Sciatic nerve (tissue), 2 donors: Measurements from ENCODE around the gene SVBP. TPM values are rescaled to one million over a fixed set of nuclear protein-coding genes. Genes with fewer than 3 reads are reported as not detected.

Source experiments
- ATAC-seq: fragments of 200-7000 bp; cut with Tn5 transposase; one replicate; pipeline ENCODE4 v1.9.1; 2020; ENCODE audit warnings: mild to moderate bottlenecking, moderate library complexity
- DNase-seq: peaks from one replicate; pipeline ENCODE4 v3.0.0-alpha.2; 2020; ENCODE audit warnings: low spot score
- intact Hi-C: fragments of 100-400 bp; cut with DNase I; formaldehyde crosslinking; loops from one replicate; pipeline ENCODE4 v1.14.2; 2022
- total RNA-seq: library from RNA; stranded (reverse); fragmentation: NEBNext Ultra II Directional; extraction: Animal tissue kit (Norgen Biotek cat#: 25700); gene quantifications from one replicate; pipeline ENCODE4 v1.2.1, GENCODE V29; 2021
- donor health status: DM: no; HTN: no; CAD: no.
- donor health status: DM: no; HTN: no; CAD: no.

SVBP gene
- total RNA-seq, 1 donor from 2014 or later = 36.6 TPM

DNA sequence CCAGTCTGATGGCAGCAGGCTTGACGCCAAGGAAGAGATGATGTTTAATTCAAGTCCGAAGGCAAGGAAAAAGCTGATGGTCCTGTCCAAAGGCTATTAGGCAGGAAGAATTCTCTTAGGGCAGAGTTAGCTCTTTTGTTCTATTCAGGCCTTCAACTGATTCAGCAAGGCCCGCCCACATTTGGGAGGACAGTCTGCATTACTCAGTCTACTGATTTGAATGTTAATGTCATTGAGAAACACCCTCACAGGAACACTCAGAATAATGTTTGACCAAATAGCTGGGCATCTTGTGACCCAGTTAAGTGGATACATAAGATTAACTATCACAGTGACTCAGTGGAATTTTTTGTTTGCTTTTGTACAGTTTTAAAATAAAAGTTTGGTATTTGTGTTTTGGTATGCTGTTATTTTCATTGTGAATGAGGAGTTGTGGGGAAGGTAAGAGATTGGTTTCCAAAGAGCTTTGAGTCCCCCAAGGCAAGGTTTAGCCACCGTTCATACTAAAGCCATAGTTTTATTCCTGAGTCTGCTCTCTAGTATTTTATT, 27.5 kb upstream of the SVBP start:
- ATAC-seq = no peak
- no peak for DNase-seq
- intact Hi-C loops = no loop called here

DNA sequence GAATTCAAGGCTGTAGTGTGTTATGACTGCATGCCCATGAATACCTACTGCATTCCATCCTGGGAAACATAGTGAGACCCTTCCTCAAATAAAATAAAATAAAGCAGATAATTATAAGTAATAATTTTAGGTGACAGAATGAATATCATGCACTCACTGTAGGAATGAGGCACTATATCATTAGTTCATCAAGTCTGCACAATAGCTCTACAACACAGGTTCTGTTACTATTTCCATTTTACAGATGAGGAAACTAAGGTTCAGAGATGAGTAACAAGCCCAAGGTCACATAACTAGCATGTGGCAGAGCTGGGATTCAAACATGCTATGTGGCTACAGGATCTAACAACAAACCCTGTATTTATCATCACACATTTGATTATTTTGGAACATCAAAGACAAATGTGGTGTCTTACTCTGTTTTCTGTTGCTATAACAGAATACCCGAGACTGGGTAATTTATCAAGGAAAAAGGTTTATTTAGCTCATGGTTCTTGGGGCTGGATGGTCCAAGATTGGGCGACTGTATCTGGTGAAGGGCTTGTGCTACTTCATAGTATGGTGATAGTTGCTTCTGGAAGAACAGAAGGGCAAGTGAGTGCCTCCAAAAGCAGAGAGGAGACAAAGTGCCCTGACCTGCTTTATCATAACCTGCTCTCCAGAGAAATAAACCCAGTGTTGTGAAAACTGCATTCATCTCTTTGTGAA, 24.4 kb upstream of the SVBP start:
- DNase-seq (no peak), ATAC-seq (no peak)
- intact Hi-C loops = no loop called here

DNA sequence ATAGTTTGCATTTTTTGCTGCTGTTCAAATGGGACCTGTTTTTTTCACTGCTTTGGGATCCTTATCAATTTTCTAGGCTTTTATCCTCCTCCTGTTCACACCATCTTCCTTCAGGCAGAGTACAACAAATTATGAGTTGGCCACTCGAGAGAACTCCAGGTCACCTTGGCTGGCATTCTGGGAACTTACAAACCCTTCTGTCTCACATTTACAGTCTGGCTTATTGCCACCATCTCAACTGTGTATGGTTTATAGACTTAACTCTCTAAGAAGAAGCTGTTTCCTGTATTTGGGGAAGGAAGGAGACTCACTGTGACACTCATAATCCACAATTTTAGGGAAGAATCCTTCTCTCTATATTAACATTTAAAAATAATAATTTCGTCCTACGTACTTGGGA, 23.8 kb upstream of the SVBP start:
- ATAC-seq = no peak
- intact Hi-C loops = no loop called here

DNA sequence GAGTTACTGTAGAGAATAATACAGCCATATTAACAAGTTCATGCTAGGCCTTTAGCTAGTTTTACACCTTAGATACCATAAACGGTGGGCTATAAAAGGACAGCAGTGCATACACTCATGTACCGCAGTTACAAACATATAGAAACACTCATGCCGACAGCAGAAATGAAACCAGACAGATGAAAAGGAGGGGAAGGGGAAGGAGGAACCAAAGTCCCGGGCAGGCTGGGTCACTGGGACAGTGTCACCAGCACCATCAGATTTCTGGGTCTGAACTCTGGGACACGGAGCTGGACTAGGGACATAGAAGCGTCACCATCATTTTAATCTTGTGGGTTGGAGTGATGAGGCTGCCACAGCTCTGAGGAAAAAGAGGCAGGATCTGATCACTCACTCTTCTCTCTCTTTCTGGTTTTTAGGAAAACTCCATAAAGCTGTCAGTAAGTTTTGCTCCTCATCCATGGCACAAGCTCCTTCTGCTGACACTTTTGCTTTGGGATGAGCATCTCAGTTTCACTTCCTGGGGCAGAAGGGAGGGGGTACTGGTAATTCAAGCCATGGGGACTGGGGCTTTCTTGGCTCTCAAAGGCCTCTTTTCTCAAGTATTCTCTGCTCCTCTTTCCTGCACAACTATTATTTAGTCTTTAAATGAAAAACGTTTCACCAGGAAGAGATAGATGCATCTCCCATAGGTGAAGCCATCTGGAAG, 21.4 kb upstream of the SVBP start:
- ATAC-seq = peak; percentile 58
- no peak for DNase-seq
- intact Hi-C loops = no loop called here

More for the DNA sequence above, 23.8 kb upstream of the SVBP start:
- no peak for DNase-seq

DNA sequence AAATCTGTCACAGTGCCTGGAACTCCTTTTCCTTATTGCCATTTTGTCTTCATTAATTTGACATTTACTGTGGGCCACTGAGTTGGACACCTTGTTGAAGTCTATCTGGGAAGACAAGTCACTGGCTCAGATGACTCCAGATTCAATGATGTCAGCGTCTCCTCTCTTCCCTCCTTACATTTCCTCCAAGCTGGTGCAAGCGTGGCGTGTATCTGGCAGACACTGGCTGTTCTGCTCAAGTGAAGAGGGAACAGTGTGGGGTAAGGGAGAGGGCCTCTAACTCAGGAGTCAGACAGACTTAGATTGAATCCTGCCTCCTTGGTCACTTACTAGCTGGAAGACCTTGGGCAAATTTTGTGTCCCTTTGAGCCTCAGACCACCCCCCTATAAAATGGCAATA, 20.5 kb upstream of the SVBP start:
- intact Hi-C loops = no loop called here
- DNase-seq (no peak), ATAC-seq (peak; percentile 52)

DNA sequence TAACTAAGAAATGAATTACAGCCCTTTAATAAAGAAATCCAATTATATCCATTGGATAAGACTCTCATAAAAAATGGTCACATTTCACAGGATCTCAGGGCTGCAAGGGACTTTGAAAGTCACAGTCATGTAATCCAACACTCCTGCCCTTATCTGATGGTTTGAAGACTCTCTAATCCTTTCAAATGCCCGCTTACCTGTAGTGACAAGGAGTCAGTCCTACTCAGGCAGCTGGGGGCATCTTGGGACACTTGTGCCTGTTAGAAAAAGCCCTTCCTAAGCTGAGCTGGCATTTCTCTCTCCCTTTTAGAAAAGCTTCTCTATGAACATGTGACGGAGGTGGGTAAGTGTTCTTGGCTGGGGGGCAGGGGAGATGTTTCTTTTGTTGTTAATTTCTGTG, 18.2 kb upstream of the SVBP start:
- intact Hi-C loops = no loop called here
- no peak for DNase-seq
- ATAC-seq = no peak

DNA sequence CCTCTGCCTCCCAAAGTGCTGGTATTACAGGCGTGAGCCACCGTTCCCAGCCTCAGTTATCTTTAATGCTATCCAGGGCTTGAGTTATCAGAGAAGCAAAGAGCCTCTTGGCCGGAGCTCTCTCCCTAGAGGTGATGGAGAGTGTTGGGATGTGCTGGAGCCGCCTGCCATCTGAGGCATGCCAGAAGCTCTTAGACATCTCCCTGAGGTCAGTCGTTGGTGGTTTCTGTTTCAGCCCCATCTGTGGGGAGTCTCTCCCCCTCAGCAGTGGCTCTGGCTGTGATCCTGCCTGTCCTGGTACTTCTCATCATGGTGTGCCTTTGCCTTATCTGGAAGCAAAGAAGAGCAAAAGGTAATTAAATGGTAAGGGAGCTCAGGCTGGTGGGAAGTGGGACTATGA, 17.6 kb upstream of the SVBP start:
- intact Hi-C loops = no loop called here
- DNase-seq = no peak
- no peak for ATAC-seq

DNA sequence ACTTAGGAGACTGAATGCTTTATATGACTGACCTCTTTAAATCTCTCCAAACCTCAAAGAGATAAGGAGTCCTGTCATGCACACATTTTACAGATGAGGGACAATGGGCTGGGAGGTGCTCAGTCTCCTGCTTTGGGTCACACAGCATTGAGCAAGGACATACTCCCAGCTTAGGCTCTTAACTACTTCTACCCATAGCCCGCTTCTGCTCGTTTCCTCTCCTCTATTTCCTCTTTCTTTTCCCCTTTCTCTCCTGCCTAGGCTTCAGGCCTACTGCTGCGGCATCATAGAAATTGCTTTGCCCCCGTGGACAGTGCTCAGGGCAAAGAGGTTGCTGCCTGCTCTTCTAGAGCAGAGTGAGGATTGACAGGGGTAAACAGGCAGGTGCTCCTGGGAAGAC, 16.8 kb upstream of the SVBP start:
- intact Hi-C loops = no loop called here
- ATAC-seq (no peak), DNase-seq (no peak)

DNA sequence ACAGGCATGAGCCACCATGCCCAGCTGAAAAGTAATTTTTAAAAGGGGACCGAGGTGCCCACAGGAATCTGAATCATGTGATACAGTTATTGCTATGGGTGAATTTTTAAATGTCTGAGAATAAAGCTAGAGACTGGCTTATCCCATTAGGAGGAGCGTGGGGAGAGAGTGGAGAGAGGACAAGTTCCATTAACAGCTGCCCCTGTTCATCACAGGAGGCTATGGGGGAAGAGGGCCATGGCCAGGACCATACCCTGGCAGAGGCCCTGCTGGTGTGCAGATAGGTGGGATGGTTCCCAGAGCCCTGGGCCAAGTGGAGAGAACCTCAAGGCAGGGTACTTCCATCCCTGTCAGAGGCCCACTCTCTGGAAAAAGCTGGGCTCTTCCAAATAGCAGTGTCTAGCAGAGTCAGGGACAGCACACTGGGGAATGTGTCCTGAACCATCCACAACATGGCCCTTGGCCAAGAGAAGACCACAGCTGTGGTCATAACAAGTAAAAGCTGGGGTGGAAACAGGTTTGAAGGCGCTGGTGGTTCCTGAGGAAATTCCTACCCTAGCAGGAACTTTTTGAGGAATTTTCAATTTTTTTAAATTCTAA, 15.5 kb upstream of the SVBP start:
- DNase-seq (no peak), ATAC-seq (no peak)
- intact Hi-C loops = no loop called here

DNA sequence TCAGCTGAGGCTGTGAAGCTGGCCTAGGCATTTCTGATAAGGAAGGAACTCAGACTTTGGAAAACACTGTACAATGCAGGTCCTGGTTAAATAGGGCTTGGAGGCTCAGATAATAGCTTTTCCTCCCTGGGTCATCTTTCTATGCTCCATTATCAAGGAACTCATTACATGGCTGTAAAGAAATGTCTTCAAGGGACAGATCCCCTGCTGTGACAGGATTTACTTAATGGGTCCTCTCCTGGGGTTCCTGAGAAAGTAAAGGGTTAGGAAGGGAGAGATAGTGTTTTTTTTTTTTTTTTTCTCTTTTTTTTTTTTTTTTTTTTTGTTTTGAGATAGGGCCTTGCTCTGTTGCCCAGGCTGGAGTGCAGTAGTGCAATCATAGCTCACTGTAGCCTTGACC, 14.1 kb upstream of the SVBP start:
- DNase-seq = no peak
- intact Hi-C loops = no loop called here
- ATAC-seq = no peak

DNA sequence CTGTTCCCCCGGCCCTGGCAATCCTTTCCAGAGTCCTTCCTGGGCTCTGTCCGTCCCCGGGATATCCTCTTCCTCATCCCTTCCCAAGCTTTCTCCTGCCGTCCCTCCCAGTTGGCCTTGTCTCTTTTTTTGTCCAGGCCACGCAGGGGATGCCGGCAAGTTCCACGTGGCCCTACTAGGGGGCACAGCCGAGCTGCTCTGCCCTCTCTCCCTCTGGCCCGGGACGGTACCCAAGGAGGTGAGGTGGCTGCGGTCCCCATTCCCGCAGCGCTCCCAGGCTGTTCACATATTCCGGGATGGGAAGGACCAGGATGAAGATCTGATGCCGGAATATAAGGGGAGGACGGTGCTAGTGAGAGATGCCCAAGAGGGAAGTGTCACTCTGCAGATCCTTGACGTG, 13.4 kb upstream of the SVBP start:
- ATAC-seq (no peak), DNase-seq (no peak)
- intact Hi-C loops = no loop called here

DNA sequence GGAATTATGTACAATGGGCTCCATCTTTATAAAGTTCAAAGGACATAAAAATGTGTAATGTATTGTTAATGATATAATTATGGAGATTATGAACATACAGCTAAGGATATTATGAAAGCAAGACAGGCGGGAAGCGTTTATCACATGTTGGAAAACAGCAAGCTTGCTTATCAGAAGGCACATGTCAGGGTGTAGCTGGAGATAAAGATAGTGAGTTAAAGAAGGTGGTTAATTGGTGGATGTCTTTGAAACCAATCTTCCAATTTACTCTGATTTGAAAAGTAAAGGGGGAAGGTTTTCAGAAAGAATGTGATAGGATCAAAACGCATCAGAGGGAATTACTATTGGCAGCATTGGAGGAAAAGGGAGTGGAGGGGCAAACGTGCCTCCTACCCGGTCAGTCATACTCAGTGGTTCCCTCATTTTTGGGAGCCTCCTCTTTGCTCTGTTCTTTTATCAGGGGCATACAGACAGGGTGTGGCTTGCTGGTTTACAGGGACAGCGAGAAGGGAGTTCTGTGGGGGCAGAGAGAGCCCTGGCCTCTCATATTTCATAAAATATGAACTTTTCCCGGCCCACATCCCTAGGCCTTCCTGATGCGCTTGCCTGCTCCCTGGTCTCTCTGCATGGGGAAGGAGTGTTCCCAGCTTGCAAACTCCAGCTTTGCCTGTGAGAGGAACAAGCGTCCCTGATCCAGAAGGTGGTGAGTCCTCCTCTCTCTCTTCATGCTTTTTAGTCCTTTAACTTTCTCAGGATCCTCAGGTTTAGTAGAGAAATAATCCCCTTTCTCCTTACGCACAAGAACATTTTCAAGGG, 8.0 kb upstream of the SVBP start:
- intact Hi-C loops = no loop called here
- DNase-seq = no peak
- ATAC-seq = no peak

DNA sequence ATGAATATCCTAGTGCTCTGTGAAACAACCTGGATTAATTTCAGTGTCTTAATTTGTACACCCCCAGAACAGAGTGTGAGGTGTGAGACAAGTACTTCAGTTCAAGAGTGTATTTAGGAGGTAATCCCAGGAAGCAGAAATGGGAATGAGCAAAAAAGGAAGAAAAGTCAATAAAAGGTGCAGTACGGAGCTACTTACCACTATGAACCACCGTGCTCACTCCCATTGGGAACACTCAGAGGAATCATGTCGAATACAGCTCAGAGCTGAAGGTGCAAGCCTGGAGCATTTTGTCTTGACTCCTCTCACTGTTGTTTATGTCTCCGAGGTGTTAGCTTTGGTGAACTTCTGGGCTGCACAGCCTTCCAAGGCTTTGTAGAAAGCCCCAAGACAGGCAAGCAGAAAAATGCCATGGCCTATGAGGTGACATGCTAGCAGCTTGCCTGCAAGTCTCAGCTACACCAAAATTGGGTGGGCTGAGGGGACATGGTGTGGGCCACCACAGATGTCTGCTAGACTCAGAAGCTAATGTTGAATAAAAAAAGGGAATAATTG, 7.4 kb upstream of the SVBP start:
- no peak for DNase-seq
- peak; percentile 23 for ATAC-seq

DNA sequence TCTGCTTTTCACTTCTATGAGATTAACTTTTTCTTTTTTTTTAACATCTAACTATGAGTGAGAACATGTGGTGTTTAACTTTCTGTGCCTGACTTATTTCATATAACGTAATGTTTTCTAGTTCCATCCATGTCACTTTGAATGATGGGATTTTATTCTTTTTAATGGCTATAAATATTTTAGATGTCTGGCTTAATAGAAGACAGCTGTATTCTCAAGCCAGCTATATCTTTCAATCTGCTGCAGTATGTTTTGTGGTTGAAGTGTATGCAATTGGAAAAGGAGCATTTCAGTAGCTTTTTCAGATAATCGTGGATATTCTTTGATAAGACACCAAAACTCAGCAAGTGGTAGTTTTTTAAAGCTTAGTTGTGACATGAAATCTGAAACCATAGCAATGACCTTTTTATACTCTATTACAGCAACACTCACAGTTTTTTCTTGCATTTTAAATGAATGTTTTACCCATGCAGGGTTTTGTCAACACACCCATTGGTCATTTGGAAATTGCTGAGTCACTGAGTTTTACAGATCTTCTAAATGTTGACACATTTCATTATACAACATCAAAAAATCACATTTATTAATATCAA, 5.7 kb upstream of the SVBP start:
- intact Hi-C loops = no loop called here
- DNase-seq (no peak), ATAC-seq (peak; percentile 73)

More for the DNA sequence above, 7.4 kb upstream of the SVBP start:
- intact Hi-C loops = no loop called here

DNA sequence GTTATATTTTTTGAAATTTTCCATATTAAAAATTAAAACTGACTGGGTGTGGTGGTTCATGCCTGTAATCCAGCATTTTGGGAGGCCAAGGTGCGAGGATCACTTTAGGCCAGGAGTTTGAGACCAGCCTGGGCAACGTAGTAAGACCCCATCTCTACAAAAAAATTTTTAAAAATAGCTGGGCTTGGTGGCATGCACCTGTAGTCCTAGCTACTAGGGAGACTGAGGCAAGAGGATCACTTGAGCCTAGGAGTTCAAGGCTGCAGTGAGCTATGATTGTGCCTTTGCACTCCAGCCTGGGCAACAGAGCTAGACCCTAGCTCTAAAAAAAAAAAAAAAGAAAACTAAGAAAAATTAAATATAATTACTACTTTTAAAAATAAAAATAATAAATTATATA, 4.5 kb upstream of the SVBP start:
- intact Hi-C loops = no loop called here
- DNase-seq (no peak), ATAC-seq (no peak)

DNA sequence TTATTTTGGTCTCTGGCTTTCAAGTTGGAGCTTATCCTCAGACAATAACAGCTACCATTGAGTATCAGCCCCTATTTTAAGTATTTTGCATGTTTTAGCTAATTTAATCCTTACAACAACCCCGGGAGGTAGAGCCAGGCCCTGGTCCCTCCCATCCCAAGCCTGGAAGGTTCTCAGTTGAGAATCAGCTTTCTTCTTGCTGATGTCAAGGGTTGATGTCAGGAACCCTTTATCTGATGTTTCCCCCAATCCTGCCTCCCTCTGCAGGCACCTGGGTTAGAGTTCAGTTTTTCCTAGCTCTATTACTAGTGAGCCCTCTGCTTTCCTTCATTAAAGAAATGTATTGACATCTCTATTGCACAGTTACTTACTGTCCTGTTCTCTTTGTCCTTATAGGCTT, 3.6 kb upstream of the SVBP start:
- no peak for ATAC-seq
- no peak for DNase-seq
- intact Hi-C loops = no loop called here

DNA sequence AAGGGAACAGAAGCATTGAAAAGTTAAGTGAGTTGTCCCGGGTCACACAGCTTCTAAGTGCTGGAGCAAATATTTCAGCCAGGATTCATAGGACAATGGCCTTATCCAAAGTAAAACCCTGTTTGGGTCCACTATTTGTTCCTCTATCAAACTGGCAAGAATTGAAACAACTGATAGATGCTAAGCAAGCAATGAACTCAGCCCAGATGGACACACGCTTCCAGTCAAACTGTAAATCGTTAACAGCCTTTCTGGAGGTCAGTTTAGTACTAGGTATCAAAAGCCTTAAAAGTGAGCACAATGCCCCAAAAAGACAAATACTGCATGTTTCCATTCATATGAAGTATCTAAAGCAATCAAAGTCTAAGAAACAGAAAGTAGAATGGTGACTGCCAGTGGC, 779 bp upstream of the SVBP start:
- ATAC-seq (no peak), DNase-seq (no peak)
- intact Hi-C loops = no loop called here

DNA sequence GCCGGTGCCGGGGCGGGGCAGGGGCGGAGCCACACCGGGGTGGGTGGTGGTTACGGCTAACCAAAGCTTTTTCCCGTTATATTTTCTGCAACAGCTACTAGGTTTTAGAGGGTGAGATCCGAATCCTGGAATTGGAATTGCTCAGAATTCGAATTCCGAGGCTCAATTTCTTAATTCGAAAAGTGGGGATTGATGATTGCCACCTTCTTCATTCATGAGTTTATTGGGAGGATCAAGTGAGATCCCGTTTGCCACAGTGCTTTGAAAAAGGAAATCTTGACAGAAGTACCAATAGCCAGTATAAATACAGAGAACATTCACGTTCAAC, 207 bp upstream of the SVBP start:
- no peak for DNase-seq
- intact Hi-C loops = no loop called here
- ATAC-seq = no peak
